Activated T-helper 9 cell treated with anti-CD3 and anti-CD28 coated beads, Interleukin-2, amount 50 U/mL, for 16 hours (primary cell): ENCODE measurements around the gene ZNF830.
A peak's percentile ranks its signal among the peaks of the same experiment; 100 is the strongest.
"Not testable (repeated sequence)": the region's sequence is repeated elsewhere in the genome, so short reads cannot be mapped to it uniquely, and the experiment has no call there.

Experiments used
- DNase-seq: peaks from one replicate; pipeline ENCODE4 v3.0.0-alpha.2; 2020; ENCODE audit warnings: low read depth

The ZNF830 gene, protein sequence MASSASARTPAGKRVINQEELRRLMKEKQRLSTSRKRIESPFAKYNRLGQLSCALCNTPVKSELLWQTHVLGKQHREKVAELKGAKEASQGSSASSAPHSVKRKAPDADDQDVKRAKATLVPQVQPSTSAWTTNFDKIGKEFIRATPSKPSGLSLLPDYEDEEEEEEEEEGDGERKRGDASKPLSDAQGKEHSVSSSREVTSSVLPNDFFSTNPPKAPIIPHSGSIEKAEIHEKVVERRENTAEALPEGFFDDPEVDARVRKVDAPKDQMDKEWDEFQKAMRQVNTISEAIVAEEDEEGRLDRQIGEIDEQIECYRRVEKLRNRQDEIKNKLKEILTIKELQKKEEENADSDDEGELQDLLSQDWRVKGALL

DNA sequence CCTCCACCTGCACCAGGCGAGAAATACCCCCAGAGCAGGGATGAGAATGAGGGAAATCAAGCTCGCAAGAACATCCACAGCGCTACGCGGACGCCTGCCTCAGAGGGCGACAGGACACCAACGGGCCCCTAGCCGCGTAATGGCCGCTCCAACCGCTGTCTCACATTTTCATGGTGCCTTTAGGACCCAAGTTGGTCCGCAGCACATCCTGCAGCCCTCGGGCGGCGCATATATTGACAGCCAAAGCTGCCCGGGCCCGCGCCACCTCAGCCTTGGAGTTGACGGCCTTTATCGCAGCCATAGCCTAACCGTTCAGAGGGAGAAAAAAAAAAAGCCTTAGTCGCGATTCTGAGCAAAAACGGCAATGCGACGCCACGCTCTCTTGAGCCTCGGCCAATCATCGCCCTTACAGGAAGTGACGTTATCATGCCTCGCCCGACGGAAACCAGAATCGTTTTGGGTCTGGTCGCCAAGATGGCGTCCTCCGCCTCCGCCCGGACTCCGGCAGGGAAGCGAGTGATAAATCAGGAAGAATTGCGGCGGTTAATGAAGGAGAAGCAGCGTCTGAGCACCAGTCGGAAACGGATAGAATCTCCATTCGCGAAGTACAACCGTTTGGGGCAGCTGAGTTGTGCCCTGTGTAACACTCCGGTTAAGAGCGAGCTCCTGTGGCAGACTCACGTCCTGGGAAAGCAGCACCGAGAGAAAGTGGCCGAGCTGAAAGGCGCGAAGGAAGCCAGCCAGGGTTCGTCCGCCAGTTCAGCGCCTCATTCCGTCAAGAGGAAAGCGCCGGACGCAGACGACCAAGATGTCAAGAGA, at the start of gene ZNF830, which contains the start of gene CCT6B:
Gene ZNF830 (plus strand): TSS at position 448 of the 819 bp plus-strand sequence. CDS start 27 bp downstream, at position 475.
Gene CCT6B (minus strand): TSS at position 368 of the 819 bp plus-strand sequence. CDS start 67 bp downstream, at position 301.
- peak; percentile 82 for DNase-seq

- no peak for DNase-seq
Measured at GRCh38 chr17:34913001-34913400, 48.3 kb upstream of the ZNF830 start.

GRCh38 chr17:34916120-34916519, 45.2 kb upstream of the ZNF830 start:
- DNase-seq: no peak

DNA sequence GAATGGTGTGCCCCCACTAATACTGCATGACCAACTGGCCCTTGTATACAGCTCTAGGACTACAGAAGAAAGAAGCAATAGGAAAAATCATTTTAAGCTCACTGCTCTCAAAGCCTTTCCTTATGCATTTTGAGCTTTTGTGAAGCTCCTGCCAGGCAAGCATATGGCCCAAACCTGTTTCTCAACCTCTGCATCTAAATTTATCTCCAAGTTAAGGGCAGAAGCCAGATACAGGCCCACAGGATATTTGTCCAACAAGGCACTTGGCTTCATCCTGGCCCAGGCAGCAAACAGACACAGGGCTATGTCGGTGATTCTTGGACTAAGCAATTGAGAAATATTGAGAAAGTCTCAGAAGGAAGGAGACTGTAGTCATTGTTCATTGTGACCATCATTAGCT, 44.0 kb upstream of the ZNF830 start:
- no peak for DNase-seq

- no peak for DNase-seq
Measured at GRCh38 chr17:34920676-34921075, 40.7 kb upstream of the ZNF830 start.

GRCh38 chr17:34926661-34927060, 34.7 kb upstream of the ZNF830 start:
- no peak for DNase-seq

DNA sequence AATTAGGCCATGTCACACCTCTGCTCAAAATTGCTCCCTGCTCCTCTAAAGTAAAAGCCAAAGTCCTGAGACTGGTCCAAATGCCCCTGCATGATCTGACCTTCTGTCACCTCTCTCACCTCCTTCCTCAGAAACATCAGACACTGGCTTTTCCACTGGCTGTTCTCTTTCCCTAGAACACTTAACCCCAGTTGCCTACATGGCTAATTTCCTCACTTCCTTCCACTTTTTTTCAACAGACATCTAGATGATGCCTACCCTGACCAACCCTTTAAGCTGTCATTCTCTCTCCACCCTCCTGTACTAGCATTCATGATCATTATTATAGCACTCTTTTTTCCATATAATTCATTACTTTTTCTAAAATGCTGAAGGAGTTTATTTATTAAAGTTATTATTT, 31.1 kb upstream of the ZNF830 start:
- DNase-seq: no peak

DNA sequence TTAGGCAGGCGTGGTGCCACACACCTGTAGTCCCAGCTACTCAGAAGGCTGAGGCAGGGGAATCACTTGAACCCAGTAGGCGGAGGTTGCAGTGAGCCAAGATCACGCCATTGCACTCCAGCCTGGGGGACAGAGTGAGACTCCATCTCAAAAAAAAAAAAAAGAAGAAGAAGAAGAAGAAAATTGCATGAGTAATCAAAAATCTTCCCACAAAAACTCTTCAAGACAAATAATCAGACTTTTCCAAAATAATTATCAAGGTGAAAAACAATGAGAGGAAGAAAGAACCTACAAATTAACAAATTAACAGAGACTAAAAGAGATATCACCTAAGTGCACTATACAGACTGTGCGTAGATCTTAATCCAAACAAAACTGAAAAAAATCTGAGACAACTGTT, 10.6 kb upstream of the ZNF830 start:
- DNase-seq: not testable (repeated sequence)

DNA sequence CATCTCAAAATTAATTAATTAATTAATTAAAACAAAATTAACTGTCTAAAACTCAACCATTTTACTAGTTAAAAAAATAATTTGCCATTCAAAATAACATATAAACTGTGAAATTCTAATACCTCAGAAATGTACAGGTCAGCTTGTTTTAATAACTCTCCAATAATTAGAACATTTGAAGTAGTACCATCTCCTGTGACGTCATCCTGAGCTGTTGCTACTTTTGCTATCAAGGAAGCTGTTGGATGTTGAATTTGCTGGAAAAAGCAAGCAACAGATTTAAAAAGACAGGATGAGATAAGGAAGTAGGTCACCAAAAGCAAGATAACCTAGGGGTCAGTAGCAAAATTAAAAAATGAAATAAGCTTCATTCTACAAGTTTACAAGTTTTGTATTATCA, 2.9 kb upstream of the ZNF830 start:
- DNase-seq: no peak

DNA sequence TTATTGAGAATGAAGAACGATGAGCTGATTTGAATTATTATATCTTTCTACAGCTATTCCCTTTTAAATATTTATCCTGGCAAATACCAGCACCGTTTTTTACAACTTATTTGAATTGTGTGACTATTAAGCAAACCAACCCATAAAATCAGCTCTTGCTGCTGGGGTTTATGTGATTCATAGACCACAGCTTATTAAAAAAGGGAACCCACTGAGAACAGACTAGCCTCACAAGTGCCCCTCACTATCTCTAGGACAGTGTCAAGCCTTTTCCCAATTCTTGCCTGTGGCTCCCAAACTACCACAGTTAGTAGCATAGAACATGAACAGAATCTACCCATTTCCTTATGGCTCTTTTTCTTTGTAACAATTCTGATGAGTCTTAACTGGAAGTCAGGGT, 12.8 kb downstream of the ZNF830 start:
- no peak for DNase-seq

DNA sequence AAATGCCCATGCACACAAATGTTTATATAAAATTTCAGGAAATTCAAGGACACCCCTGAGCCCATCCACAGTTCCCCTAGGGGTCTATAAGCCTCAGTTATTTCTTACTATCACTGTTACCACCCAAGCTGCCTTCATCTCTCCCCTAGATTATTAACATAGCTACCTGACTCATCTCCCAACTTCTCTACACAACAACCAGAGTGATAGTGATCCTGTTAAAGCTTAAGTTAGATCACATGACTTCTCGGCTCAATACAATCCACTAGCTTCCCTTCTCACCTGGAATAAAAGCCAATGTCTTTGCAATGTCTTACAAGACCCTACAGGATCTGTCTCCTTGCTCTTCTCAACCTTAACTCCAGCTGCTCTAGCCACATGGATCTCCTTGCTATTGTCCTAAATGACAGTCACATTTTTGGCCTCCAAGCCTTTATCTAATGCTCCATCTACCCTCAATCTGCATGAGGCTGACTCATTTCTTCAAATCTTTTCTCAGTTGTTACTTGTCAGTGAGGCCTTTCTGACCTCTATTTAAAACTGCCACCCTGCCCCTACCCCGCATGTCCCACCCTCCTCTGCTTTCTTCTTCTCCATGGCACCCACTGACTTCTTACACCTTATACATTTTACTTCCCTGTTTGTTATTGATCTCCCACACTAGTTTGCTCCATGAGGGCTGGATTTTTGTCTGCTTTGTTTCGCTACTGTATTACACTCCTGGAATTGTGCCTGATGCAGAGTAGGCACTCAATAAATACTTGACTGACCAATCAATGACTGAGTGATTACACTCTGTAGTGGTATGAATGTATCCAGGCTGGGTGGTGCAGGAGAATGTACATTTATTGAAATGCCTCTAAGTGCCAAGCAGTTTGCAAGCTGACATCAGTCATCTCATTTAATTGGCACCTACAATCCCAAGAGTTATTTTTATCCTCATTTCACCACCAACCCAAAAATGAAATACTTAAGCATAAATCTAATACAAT, 13.8 kb downstream of the ZNF830 start:
- no peak for DNase-seq

DNA sequence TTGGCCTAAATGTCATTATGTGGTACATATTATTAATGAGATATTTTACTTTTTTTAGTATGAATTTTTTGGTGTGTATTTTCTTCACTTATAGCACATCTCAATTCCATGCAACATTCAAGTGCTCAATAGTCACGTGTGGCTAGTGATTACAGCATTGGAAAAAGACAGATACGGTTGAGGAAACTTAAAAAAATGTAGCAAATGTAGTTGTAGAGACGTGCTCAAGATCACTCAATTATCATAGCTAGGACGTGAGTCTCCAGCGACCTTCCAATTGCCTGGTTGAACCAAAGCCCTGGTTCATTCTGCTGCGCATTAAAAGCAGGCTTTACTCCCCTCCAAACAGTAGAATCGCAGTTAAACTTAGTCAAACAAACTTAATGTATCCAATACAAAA, 17.8 kb downstream of the ZNF830 start:
- no peak for DNase-seq

DNA sequence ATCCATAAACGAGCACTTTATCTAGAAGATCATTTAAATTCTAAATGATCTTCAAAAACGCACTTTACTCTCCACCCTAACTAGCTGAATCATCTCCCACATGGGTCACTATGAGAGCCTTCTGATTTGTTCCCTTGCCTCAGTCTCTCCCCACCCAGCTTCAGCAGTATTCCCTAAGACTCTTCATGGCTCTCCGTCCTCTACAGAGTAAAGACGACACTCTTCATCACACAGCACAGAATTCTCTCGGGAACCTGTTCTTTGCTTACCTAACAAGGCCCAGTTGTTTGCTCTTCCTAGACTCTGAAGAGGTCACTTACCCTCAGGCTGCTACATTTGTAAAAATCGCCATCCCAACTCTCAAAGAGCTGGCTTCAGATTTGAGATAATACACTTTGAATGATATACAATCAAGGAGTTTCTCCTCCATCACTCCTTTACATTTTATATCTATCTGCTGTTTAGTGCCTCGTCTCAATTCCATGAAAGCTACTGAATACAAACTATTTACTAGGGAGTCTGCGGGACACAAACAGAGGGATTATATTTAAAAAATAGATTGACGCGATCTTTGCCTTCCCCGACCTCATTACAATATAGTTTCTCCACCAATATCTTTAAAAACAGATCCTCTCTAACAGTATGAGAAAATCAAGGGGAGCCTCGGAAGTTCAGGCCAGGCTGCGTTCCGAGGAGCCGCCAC, 18.5 kb downstream of the ZNF830 start:
- no peak for DNase-seq

GRCh38 chr17:34980353-34980680, 19.0 kb downstream of the ZNF830 start, which contains the start of gene LIG3:
TSS of gene LIG3 (plus strand) at chr17:34980512. CDS start at chr17:34983006, 2,494 bp downstream.
- peak; percentile 89 for DNase-seq

GRCh38 chr17:34980681-34981537, 19.6 kb downstream of the ZNF830 start:
- peak; percentile 69 for DNase-seq

GRCh38 chr17:34981538-34982241, 20.4 kb downstream of the ZNF830 start:
- no peak for DNase-seq

DNA sequence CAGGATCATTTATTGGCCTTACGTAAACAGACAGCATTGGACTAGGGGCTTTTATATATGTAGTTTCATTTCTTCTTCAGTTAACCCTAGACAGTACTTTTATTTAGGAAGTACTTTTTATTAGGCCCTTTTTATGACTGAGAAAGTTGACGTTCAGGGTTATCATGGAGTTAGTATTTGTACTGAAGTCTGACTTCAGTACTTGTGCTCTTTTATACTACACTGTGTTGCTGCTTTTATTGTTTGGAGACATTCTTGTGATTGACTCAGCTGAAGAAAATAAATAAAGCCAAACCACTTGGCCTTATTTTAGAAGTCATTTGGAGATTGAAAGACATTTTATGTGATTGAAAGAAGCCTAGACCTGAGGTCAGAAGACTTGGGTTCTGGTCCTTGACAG, 25.9 kb downstream of the ZNF830 start:
- DNase-seq: no peak

DNA sequence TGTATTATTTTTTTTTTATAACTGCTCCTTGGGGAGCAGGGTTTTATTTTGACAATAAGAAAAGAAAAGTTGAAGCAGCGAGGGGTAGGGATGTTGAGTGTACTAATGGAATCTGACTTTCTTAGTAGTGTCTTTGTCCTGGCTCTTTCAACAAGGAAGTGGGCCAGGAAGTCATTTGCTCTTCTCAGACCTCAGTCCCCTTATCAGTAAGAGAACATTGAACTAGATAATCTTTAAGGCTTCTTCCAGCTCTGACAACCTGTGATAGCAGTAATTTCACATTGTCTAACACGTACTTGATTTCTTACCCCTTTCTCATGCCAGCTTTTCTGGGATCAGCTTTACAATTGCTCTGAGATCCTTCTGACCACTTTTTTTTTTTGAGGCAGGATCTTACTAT, 27.3 kb downstream of the ZNF830 start:
- no peak for DNase-seq

DNA sequence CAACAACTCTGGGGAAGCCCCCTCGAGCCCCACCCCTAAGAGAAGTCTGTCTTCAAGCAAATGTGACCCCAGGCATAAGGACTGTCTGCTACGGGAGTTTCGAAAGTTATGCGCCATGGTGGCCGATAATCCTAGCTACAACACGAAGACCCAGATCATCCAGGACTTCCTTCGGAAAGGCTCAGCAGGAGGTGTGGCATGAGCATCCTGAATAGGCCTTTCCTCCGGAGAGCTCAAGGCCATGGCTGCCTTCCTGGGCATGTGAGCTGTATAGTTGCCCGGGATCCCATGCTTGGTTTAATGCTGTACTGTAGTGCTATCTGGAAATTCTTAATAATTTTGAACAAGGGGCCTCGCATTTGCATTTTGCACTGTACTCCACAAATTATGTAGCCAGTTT, 28.1 kb downstream of the ZNF830 start:
- no peak for DNase-seq

- DNase-seq: no peak
Measured at GRCh38 chr17:34990921-34991365, 29.6 kb downstream of the ZNF830 start.
